ENCODE measurements around the gene FIZ1. TPM values are rescaled to one million over a fixed set of nuclear protein-coding genes. Genes with fewer than 3 reads are reported as not detected.
A peak's percentile ranks its signal among the peaks of the same experiment; 100 is the strongest.

Gene FIZ1
- total and polyA plus RNA-seq, 2 experiments from 2014 or later: 2.3 to 3.4 TPM

GRCh38 chr19:55611983-55612645 lies 12.8 kb upstream of the FIZ1 start:
- TF ChIP-seq EZH2 (IDR thresholded peaks at IDR 0.05; ENCODE audit: insufficient read depth, poor library complexity, severe bottlenecking) (no peak), EZH2phosphoT487 (IDR thresholded peaks at IDR 0.05; ENCODE audit: insufficient read depth, low read depth) (no peak)
- Histone ChIP-seq H4K20me1 (ENCODE audit: insufficient read depth) (no peaks in the 10 kb centered on the region; the same call in 1 of the 2 replicates), H3K36me3 (ENCODE audit: low read depth) (peaks cover 17% of the 10 kb centered on the region; the same call in 1 of the 2 replicates), H3K4me3 (no peak overlapping the region), H3K27ac (no peak overlapping the region), H3K9me3 (ENCODE audit: low read depth) (no peaks in the 10 kb centered on the region), H3K79me2 (ENCODE audit: insufficient read depth) (peaks cover 60% of the 10 kb centered on the region), H3K4me1 (ENCODE audit: insufficient read depth) (no peaks in the 10 kb centered on the region), H3F3A (ENCODE audit: insufficient read depth) (no peaks in the 10 kb centered on the region), H3K4me2 (ENCODE audit: unreplicated experiment) (no peak overlapping the region), H3K9me2 (ENCODE audit: insufficient read depth) (no peaks in the 10 kb centered on the region), H3K9ac (no peak overlapping the region), H3K27me3 (replicated peaks; ENCODE audit: insufficient read depth) (no peaks in the 10 kb centered on the region), H2AFZ (no peak overlapping the region)
- 88 to 95% methylated on average over 3 of the region's 3 CpGs for WGBS, 2 experiments (ENCODE audit: low coverage in 1 of 2, low lambda C conversion rate in 2 of 2, missing lambda C conversion rate in 2 of 2)
- in situ Hi-C loops (cut with MboI): no loop called here
- no peak for DNase-seq

- Histone ChIP-seq H3K79me2 (ENCODE audit: insufficient read depth) (peaks cover 67% of the 10 kb centered on the region), H4K20me1 (ENCODE audit: insufficient read depth) (peaks cover 4% of the 10 kb centered on the region; the same call in 1 of the 2 replicates), H3F3A (ENCODE audit: insufficient read depth) (no peaks in the 10 kb centered on the region), H2AFZ (no peak overlapping the region), H3K27ac (no peak overlapping the region), H3K4me1 (ENCODE audit: insufficient read depth) (peaks cover 4% of the 10 kb centered on the region; the same call in 1 of the 2 replicates), H3K36me3 (ENCODE audit: low read depth) (peaks cover 17% of the 10 kb centered on the region; the same call in 1 of the 2 replicates), H3K9me3 (ENCODE audit: low read depth) (no peaks in the 10 kb centered on the region), H3K4me2 (ENCODE audit: unreplicated experiment) (no peak overlapping the region), H3K4me3 (no peak overlapping the region), H3K9me2 (ENCODE audit: insufficient read depth) (no peaks in the 10 kb centered on the region), H3K9ac (no peak overlapping the region), H3K27me3 (replicated peaks; ENCODE audit: insufficient read depth) (no peaks in the 10 kb centered on the region)
- in situ Hi-C loops (cut with MboI): no loop called here
- DNase-seq: no peak
- 76 to 81% methylated on average over 15 of the region's 15 CpGs for WGBS, 2 experiments (ENCODE audit: low coverage in 1 of 2, low lambda C conversion rate in 2 of 2, missing lambda C conversion rate in 2 of 2)
- TF ChIP-seq EZH2 (IDR thresholded peaks at IDR 0.05; ENCODE audit: insufficient read depth, poor library complexity, severe bottlenecking) (no peak), EZH2phosphoT487 (IDR thresholded peaks at IDR 0.05; ENCODE audit: insufficient read depth, low read depth) (no peak)
These were observed 12.1 kb upstream of the FIZ1 start for GRCh38 chr19:55611300-55611982.

- no peak overlapping the region for H3K27ac ChIP-seq
- H3K9me3 ChIP-seq (ENCODE audit: low read depth): no peaks in the 10 kb centered on the region
- 97 to 99% methylated on average over 5 of the region's 5 CpGs for WGBS, 2 experiments (ENCODE audit: low coverage in 1 of 2, low lambda C conversion rate in 2 of 2, missing lambda C conversion rate in 2 of 2)
- no peak overlapping the region for H3K4me3 ChIP-seq
- no peak for DNase-seq
- peaks cover 4% of the 10 kb centered on the region; the same call in 1 of the 2 replicates for H4K20me1 ChIP-seq (ENCODE audit: insufficient read depth)
- no peak overlapping the region for H3K9ac ChIP-seq
- peaks cover 69% of the 10 kb centered on the region for H3K79me2 ChIP-seq (ENCODE audit: insufficient read depth)
- H3K36me3 ChIP-seq (ENCODE audit: low read depth): peaks cover 17% of the 10 kb centered on the region; the same call in 1 of the 2 replicates
- H3K27me3 ChIP-seq (replicated peaks; ENCODE audit: insufficient read depth): no peaks in the 10 kb centered on the region
- in situ Hi-C loops (cut with MboI): no loop called here
- no peak for TF ChIP-seq EZH2 (IDR thresholded peaks at IDR 0.05; ENCODE audit: insufficient read depth, poor library complexity, severe bottlenecking)
- no peak for TF ChIP-seq EZH2phosphoT487 (IDR thresholded peaks at IDR 0.05; ENCODE audit: insufficient read depth, low read depth)
- H3K9me2 ChIP-seq (ENCODE audit: insufficient read depth): no peaks in the 10 kb centered on the region
- peaks cover 10% of the 10 kb centered on the region for H3K4me1 ChIP-seq (ENCODE audit: insufficient read depth)
- H2AFZ ChIP-seq: no peak overlapping the region
- no peak overlapping the region for H3K4me2 ChIP-seq (ENCODE audit: unreplicated experiment)
- H3F3A ChIP-seq (ENCODE audit: insufficient read depth): peaks cover 6% of the 10 kb centered on the region
These were observed 10.0 kb upstream of the FIZ1 start for GRCh38 chr19:55609326-55609725.

- DNase-seq: no peak
- peaks cover 17% of the 10 kb centered on the region; the same call in 1 of the 2 replicates for H3K36me3 ChIP-seq (ENCODE audit: low read depth)
- H3K4me2 ChIP-seq (ENCODE audit: unreplicated experiment): peak overlapping the region; percentile 93
- no peaks in the 10 kb centered on the region for H3K9me2 ChIP-seq (ENCODE audit: insufficient read depth)
- H2AFZ ChIP-seq: no peak overlapping the region
- WGBS, 2 experiments (ENCODE audit: low coverage in 1 of 2, low lambda C conversion rate in 2 of 2, missing lambda C conversion rate in 2 of 2): 61 to 65% methylated on average over 9 of the region's 9 CpGs
- H3K4me3 ChIP-seq: peak overlapping the region; percentile 88
- peaks cover 57% of the 10 kb centered on the region for H3K79me2 ChIP-seq (ENCODE audit: insufficient read depth)
- H3K9me3 ChIP-seq (ENCODE audit: low read depth): no peaks in the 10 kb centered on the region
- H4K20me1 ChIP-seq (ENCODE audit: insufficient read depth): peaks cover 4% of the 10 kb centered on the region; the same call in 1 of the 2 replicates
- no peaks in the 10 kb centered on the region for H3K27me3 ChIP-seq (replicated peaks; ENCODE audit: insufficient read depth)
- in situ Hi-C loops (cut with MboI): no loop called here
- H3F3A ChIP-seq (ENCODE audit: insufficient read depth): peaks cover 11% of the 10 kb centered on the region
- TF ChIP-seq EZH2 (IDR thresholded peaks at IDR 0.05; ENCODE audit: insufficient read depth, poor library complexity, severe bottlenecking) (no peak), EZH2phosphoT487 (IDR thresholded peaks at IDR 0.05; ENCODE audit: insufficient read depth, low read depth) (no peak)
- peak overlapping the region; percentile 80 for H3K27ac ChIP-seq
- H3K9ac ChIP-seq: peak overlapping the region; percentile 91
- H3K4me1 ChIP-seq (ENCODE audit: insufficient read depth): peaks cover 11% of the 10 kb centered on the region
These were observed 7.5 kb upstream of the FIZ1 start for GRCh38 chr19:55606817-55607216.

Measured in GM23248 (cell line).